Activated CD4-positive, alpha-beta T cell treated with anti-CD3 and anti-CD28 coated beads, Interleukin-2, amount 50 U/mL, for 16 hours (primary cell): ENCODE data around the gene RAB12.
A peak's percentile ranks its signal among the peaks of the same experiment; 100 is the strongest.

Experiments used
- DNase-seq: peaks from one replicate; pipeline ENCODE4 v3.0.0-alpha.2; 2020

Gene RAB12

GRCh38 chr18:8654503-8655451, 45.5 kb downstream of the RAB12 start:
- peak; percentile 19 for DNase-seq

GRCh38 chr18:8656232-8656631, 47.0 kb downstream of the RAB12 start:
- DNase-seq = no peak

GRCh38 chr18:8657050-8657820, 48.0 kb downstream of the RAB12 start:
- no peak for DNase-seq

- no peak for DNase-seq
Observed at GRCh38 chr18:8657873-8658470, 48.7 kb downstream of the RAB12 start.

- DNase-seq = no peak
Observed at GRCh38 chr18:8658858-8659485, 49.7 kb downstream of the RAB12 start.

- DNase-seq = no peak
Observed at GRCh38 chr18:8659609-8660242, 50.5 kb downstream of the RAB12 start.

GRCh38 chr18:8660316-8660715, 51.1 kb downstream of the RAB12 start:
- DNase-seq = no peak

GRCh38 chr18:8661754-8662559, 52.7 kb downstream of the RAB12 start:
- DNase-seq = no peak

GRCh38 chr18:8662560-8663255, 53.5 kb downstream of the RAB12 start:
- no peak for DNase-seq

GRCh38 chr18:8667846-8668245, 58.6 kb downstream of the RAB12 start:
- DNase-seq = no peak

- DNase-seq = no peak
Observed at GRCh38 chr18:8668381-8668780, 59.1 kb downstream of the RAB12 start.

- no peak for DNase-seq
Observed at GRCh38 chr18:8669571-8669970, 60.3 kb downstream of the RAB12 start.

GRCh38 chr18:8673256-8674209, 64.3 kb downstream of the RAB12 start:
- no peak for DNase-seq

GRCh38 chr18:8675057-8675456, 65.8 kb downstream of the RAB12 start:
- no peak for DNase-seq

GRCh38 chr18:8681196-8681595, 72.0 kb downstream of the RAB12 start:
- no peak for DNase-seq

GRCh38 chr18:8684577-8684976, 75.3 kb downstream of the RAB12 start:
- DNase-seq = no peak

GRCh38 chr18:8685141-8685913, 76.1 kb downstream of the RAB12 start:
- no peak for DNase-seq

- no peak for DNase-seq
Observed at GRCh38 chr18:8685914-8686216, 76.6 kb downstream of the RAB12 start.

- DNase-seq = no peak
Observed at GRCh38 chr18:8686611-8687010, 77.4 kb downstream of the RAB12 start.
